Measurements from ENCODE around the gene ARRDC1. TPM values are rescaled to one million over a fixed set of nuclear protein-coding genes. Genes with fewer than 3 reads are reported as not detected.

ARRDC1 gene
- total RNA-seq, 4 donors from 2014 or later, result 16.6 to 28.2 (median 21.7) TPM

- Histone ChIP-seq H3K9me3 (no peaks in the 10 kb centered on the region), H3K4me3 (no peak overlapping the region), H3K27ac (replicated peaks in 1 of 4) (no peak overlapping the region), H3K36me3 (peaks cover 0 to 13% (median 6%) of the 10 kb centered on the region in 4 donors), H3K27me3 (no peaks in the 10 kb centered on the region), H3K4me1 (peaks cover 15 to 48% (median 28%) of the 10 kb centered on the region in 4 donors)
- 86% methylated on average over 7 of the region's 7 CpGs for WGBS
- TF ChIP-seq CTCF (IDR thresholded peaks at IDR 0.05) (no peak), POLR2AphosphoS5 (IDR thresholded peaks at IDR 0.05) (no peak), POLR2A (IDR thresholded peaks at IDR 0.05; ENCODE audit: low read depth) (no peak), EP300 (IDR thresholded peaks at IDR 0.05) (no peak)
- DNase-seq (ENCODE audit: extremely low spot score), result no peak
- intact Hi-C loops (cut with DNase I), result no loop called here
These were observed 59.2 kb downstream of the ARRDC1 start for GRCh38 chr9:137664676-137665075.

Small RNAs within 50 kb of the gene (small RNA-seq; reads per million reads assigned to genes)
- 0 reads per million in 3 donors for gene RF00017

Other genes with a start within 250 kb of the ARRDC1 start
- 10 to 100 TPM in 3 of 4 donors, 1 to 10 TPM in 1; 8.3 to 22.3 (median 14.2) TPM for gene EXD3, start 182.5 kb upstream of the ARRDC1 start, total RNA-seq
- 1 to 10 TPM; 2.1 to 4.0 (median 3.0) TPM for gene NOXA1, start 182.3 kb upstream of the ARRDC1 start, total RNA-seq
- gene ENTPD8, start 164.3 kb upstream of the ARRDC1 start, total RNA-seq, result not detected
- 10 to 100 TPM; 41.9 to 71.0 (median 58.9) TPM for gene NSMF, start 146.4 kb upstream of the ARRDC1 start, total RNA-seq
- gene PNPLA7, start 55.3 kb upstream of the ARRDC1 start, total RNA-seq, result 1 to 10 TPM; 3.0 to 6.2 (median 4.0) TPM
- 10 to 100 TPM; 59.8 to 83.8 (median 78.2) TPM for gene MRPL41, start 53.8 kb upstream of the ARRDC1 start, total RNA-seq
- gene DPH7, start 26.8 kb upstream of the ARRDC1 start, total RNA-seq, result 10 to 100 TPM; 19.9 to 27.8 (median 24.8) TPM
- 10 to 100 TPM; 10.4 to 18.3 (median 13.7) TPM for gene ZMYND19, start 15.2 kb upstream of the ARRDC1 start, total RNA-seq
- 10 to 100 TPM; 71.6 to 78.2 (median 74.2) TPM for gene EHMT1, start 13.3 kb downstream of the ARRDC1 start, total RNA-seq